GM12878 (cell line): ENCODE measurements around the gene RAMP1. TPM values are rescaled to one million over a fixed set of nuclear protein-coding genes. Genes with fewer than 3 reads are reported as not detected.

Experiments used
- ATAC-seq: fragments of 200-7000 bp; cut with Tn5 transposase; 3 replicates; pipeline ENCODE4 v1.9.1; 2020; ENCODE audit warnings: mild to moderate bottlenecking, moderate library complexity
- BruUV-seq: library from RNA; stranded (reverse); fragments of 400-500 nt; replicated peaks from 2 replicates; lab custom pipeline; 2021; lab: Mats Ljungman, UMichigan
- CTCF ChIA-PET: fragments of 300-600 bp; sonication (Branson Sonifier 250); formaldehyde crosslinking; extraction: SDS; loops from one replicate; lab custom pipeline; 2021; ENCODE audit warnings: inconsistent platforms; lab: Yijun Ruan, JAX
- POLR2A ChIA-PET: fragments of 350-600 bp; formaldehyde crosslinking; extraction: SDS; loops from one replicate; lab custom pipeline; 2021; ENCODE audit warnings: inconsistent platforms; lab: Charles Lee
- RAD21 ChIA-PET: fragments of 300-600 bp; sonication (Branson Sonifier 250); formaldehyde crosslinking; loops from one replicate; lab custom pipeline; 2023; ENCODE audit warnings: antibody characterized with exemption; ENCODE audit not compliant: unreplicated experiment; lab: Charles Lee
- SMC1A ChIA-PET: fragments of 300-600 bp; sonication (Branson Sonifier 250); formaldehyde crosslinking; loops from one replicate; lab custom pipeline; 2023; ENCODE audit not compliant: unreplicated experiment, uncharacterized antibody; lab: Charles Lee
- DNase-seq: peaks from one replicate; pipeline ENCODE4 v3.0.0-alpha.2; 2011; ENCODE audit warnings: low read depth, low spot score
- FAIRE-seq: peaks from 3 replicates; lab custom pipeline; 2011; peaks lifted over from hg19 to GRCh38; lab: Jason Lieb, UNC
- H2AFZ ChIP-seq: 2 replicates; pipeline ENCODE4 v1.6.0; 2011; ENCODE audit warnings: low read depth, low read length, control low read depth; ENCODE audit not compliant: control insufficient read depth
- H3K27ac ChIP-seq: 2 replicates; pipeline ENCODE4 v1.5.1; 2011; ENCODE audit warnings: control low read depth; ENCODE audit not compliant: control insufficient read depth, insufficient read depth
- H3K27me3 ChIP-seq, 2 experiments: replicated peaks in 1 of 2; 2 replicates each; pipeline versions ENCODE4 v1.6.0 to v1.6.1; 2011; ENCODE audit warnings: low read length in 1 of 2; ENCODE audit not compliant: control insufficient read depth in 2 of 2, insufficient read depth in 2 of 2
- H3K36me3 ChIP-seq, 2 experiments: 2 replicates each; pipeline ENCODE4 v1.5.1; 2011; ENCODE audit warnings: low read length in 1 of 2; ENCODE audit not compliant: control insufficient read depth in 2 of 2, insufficient read depth in 2 of 2
- H3K4me1 ChIP-seq: 2 replicates; pipeline ENCODE4 v1.6.1; 2011; ENCODE audit warnings: mild to moderate bottlenecking, low read length, moderate library complexity, mixed read lengths; ENCODE audit not compliant: control insufficient read depth, insufficient read depth
- H3K4me2 ChIP-seq: 2 replicates; pipeline ENCODE4 v1.6.0; 2011; ENCODE audit warnings: control low read depth; ENCODE audit not compliant: control insufficient read depth, insufficient read depth
- H3K4me3 ChIP-seq: fragments of 200-600 bp; sonication (generic); 2 replicates; pipeline ENCODE4 v1.5.1; 2016
- H3K79me2 ChIP-seq: 2 replicates; pipeline ENCODE4 v1.6.0; 2011; ENCODE audit warnings: low read length; ENCODE audit not compliant: control insufficient read depth, insufficient read depth
- H3K9ac ChIP-seq: 2 replicates; pipeline ENCODE4 v1.8.0; 2011; ENCODE audit warnings: low read length, control low read depth, mixed read lengths; ENCODE audit not compliant: control insufficient read depth, insufficient read depth
- H3K9me3 ChIP-seq: replicated peaks from 3 replicates; pipeline ENCODE4 v1.5.1; 2011; ENCODE audit warnings: mild to moderate bottlenecking, low read length; ENCODE audit not compliant: control insufficient read depth, insufficient read depth
- H4K20me1 ChIP-seq: 2 replicates; pipeline ENCODE4 v1.6.0; 2011; ENCODE audit not compliant: control insufficient read depth, insufficient read depth
- ATF7 ChIP-seq: fragments of 450-650 bp; IDR thresholded peaks from 2 replicates; pipeline ENCODE4 v1.6.1; 2016; ENCODE audit warnings: low read depth, mild to moderate bottlenecking
- EGR1 ChIP-seq, 2 experiments: IDR thresholded peaks; 1 replicate in 1 of 2; 2 replicates in 1 of 2; pipeline ENCODE4 v1.6.1; 2011 to 2012; ENCODE audit warnings: low read depth in 2 of 2, low read length in 2 of 2, borderline replicate concordance in 1 of 2, mild to moderate bottlenecking in 1 of 2, moderate library complexity in 1 of 2
- KAT2A ChIP-seq: conservative IDR thresholded peaks from 2 replicates; pipeline ENCODE4 v1.6.1; 2011; ENCODE audit warnings: low read depth, low read length; ENCODE audit not compliant: control insufficient read depth
- MEF2B ChIP-seq: fragments of 450-650 bp; IDR thresholded peaks from 2 replicates; pipeline ENCODE4 v1.6.1; 2018; ENCODE audit warnings: mild to moderate bottlenecking, moderate library complexity; ENCODE audit not compliant: partially characterized antibody, poor library complexity, severe bottlenecking
- NR2C1 ChIP-seq: fragments of 450-650 bp; IDR thresholded peaks from 2 replicates; pipeline ENCODE4 v1.6.1; 2017; ENCODE audit warnings: antibody characterized with exemption, mild to moderate bottlenecking, moderate library complexity
- TBL1XR1 ChIP-seq: IDR thresholded peaks from 2 replicates; pipeline ENCODE4 v1.6.1; 2012; ENCODE audit warnings: low read depth, low read length, improper control_type of control experiment
- TCF3 ChIP-seq: IDR thresholded peaks from 2 replicates; pipeline ENCODE4 v1.6.1; 2012; ENCODE audit warnings: low read depth, mild to moderate bottlenecking, low read length, borderline replicate concordance; ENCODE audit not compliant: insufficient read depth
- WGBS: methylation state at CpG from one replicate; pipeline ENCODE4 v1.1.6; 2016; ENCODE audit warnings: low lambda C conversion rate; ENCODE audit not compliant: insufficient replicate concordance, insufficient coverage; ENCODE audit errors: missing lambda C conversion rate; 5-methylcytosine and 5-hydroxymethylcytosine counted together
- in situ Hi-C: fragments of 300-500 bp; cut with MboI; formaldehyde crosslinking; loops from 9 replicates; pipeline ENCODE4 v1.14.3; 2018; ENCODE audit warnings: mixed read lengths
- intact Hi-C: fragments of 100-400 bp; cut with micrococcal nuclease; formaldehyde crosslinking; loops from one replicate; pipeline ENCODE4 v1.14.2; 2022; ENCODE audit not compliant: unreplicated experiment
- polyA plus RNA-seq, 11 experiments: library from polyadenylated mRNA; depleted of rRNA in 4 of 11; unstranded in 6 of 11; stranded (reverse) in 5 of 11; fragments of >200 nt; fragmentation: Nextera tagmentation in 4 of 11; fragmentation: Illumina TruSeq in 1 of 11; extraction: Ambion mirVana in 4 of 11; extraction: Trizol in 1 of 11; gene quantifications; 1 replicate in 1 of 11; 2 replicates in 10 of 11; pipeline versions ENCODE4 v1.2.1 to v1.2.3, GENCODE V29; 2011 to 2016; ENCODE audit warnings: inconsistent platforms in 2 of 11, missing spikeins in 2 of 11, low read depth in 1 of 11
- total RNA-seq, 4 experiments: library from RNA; depleted of rRNA in 3 of 4; stranded (reverse); fragments of >200 nt in 3 of 4; fragmentation: Illumina TruSeq in 1 of 4; extraction: Trizol in 1 of 4; gene quantifications; 2 replicates each; pipeline versions ENCODE4 v1.2.1 to v1.2.3, GENCODE V29; 2013 to 2021
- TF ChIP-seq, protein P1 (sequence below): fragments of 450-650 bp; IDR thresholded peaks from 2 replicates; pipeline ENCODE4 v1.6.1; 2014; ENCODE audit warnings: mild to moderate bottlenecking
- TF ChIP-seq, protein P2 (sequence below): fragments of 450-650 bp; IDR thresholded peaks from 2 replicates; pipeline ENCODE4 v1.6.1; 2016; ENCODE audit warnings: mild to moderate bottlenecking
- TF ChIP-seq, protein P3 (sequence below): IDR thresholded peaks from 2 replicates; pipeline ENCODE4 v1.6.1; 2011; ENCODE audit warnings: low read depth, low read length, improper control_type of control experiment, borderline replicate concordance

RAMP1 gene
- total and polyA plus RNA-seq, 10 of the 15 experiments (the other 5 are each of a cell fraction or from before 2014, with no cell fraction given) = 0.11 to 0.19 (median 0.12) TPM; not detected in 7

DNA sequence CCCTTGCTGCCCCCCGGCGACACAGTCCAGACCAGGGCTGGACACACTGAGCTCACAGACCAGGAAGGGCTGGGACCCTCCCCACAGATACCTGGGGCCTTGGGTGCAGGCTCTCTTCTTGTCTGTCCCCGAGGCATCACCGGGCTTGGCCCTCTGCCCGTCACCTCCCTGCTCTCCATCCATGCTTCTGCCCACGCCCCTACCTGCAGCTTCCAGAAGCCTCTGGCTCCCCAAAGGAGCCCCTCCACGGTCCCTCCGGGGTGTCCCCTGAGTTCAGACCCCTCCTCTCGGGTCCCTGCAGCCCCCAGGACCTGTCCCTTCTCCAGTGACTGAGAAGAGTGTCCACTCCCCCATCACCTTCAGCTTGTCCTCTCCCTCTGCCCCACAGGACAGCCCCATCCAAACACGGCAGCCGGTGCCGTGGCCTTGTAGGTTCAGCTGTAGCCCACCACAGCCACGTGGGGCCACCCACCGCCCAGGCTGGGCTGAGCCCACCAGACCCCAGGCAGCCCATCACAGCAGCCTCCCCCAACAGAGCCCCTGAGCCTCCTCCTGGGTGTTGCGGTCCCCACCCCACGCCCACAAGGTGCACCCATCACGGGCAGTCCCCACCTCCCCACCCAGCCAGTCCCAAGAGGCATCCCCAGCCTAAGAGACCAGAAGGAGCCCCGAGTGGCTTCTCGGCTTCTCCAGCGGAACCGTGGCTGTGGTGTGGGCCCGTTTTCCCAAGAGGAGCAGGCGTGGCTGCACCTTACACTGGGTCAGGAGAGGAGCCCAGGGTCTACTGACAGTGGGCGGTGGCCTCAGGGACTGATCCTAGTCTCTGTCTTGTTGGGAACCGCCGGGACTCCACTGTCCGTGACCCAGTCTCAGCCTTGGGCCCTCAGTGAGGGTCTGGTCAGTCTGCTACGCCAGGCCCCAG lies 53.1 kb downstream of the RAMP1 start:
- POLR2A ChIA-PET = interaction anchor here (0.6 kb wide), 1 partner anchor 140 kb away, joined by 5 read pairs; no protein-coding TSS in a partner anchor
- Histone ChIP-seq H3K9ac (no peak overlapping the region), H3K27me3 (no peaks in the 10 kb centered on the region; a peak in 1 of 4 replicates), H3K4me2 (no peak overlapping the region), H3K36me3 (no peaks in the 10 kb centered on the region), H3K4me1 (no peaks in the 10 kb centered on the region), H3K79me2 (no peaks in the 10 kb centered on the region), H2AFZ (no peak overlapping the region), H4K20me1 (no peaks in the 10 kb centered on the region), H3K27ac (no peak overlapping the region), H3K4me3 (no peak overlapping the region), H3K9me3 (no peaks in the 10 kb centered on the region; the same call in 2 of the 3 replicates)
- FAIRE-seq (no peak), DNase-seq (no peak), ATAC-seq (peak; percentile 31; the same call in 2 of the 3 replicates)
- RAD21 ChIA-PET = no interaction called here
- CTCF ChIA-PET = interaction anchor here (1.3 to 1.4 kb wide), 2 partner anchors 10 to 21 kb away, joined by 3 to 5 read pairs; no protein-coding TSS in a partner anchor
- SMC1A ChIA-PET = no interaction called here
- in situ Hi-C loops (no loop called here), intact Hi-C loops (no loop called here)
- no TSS peak for BruUV-seq
- TF ChIP-seq MEF2B (peak; percentile 14), NR2C1 (no peak)
- WGBS = 21% methylated on average over 28 of the region's 28 CpGs

DNA sequence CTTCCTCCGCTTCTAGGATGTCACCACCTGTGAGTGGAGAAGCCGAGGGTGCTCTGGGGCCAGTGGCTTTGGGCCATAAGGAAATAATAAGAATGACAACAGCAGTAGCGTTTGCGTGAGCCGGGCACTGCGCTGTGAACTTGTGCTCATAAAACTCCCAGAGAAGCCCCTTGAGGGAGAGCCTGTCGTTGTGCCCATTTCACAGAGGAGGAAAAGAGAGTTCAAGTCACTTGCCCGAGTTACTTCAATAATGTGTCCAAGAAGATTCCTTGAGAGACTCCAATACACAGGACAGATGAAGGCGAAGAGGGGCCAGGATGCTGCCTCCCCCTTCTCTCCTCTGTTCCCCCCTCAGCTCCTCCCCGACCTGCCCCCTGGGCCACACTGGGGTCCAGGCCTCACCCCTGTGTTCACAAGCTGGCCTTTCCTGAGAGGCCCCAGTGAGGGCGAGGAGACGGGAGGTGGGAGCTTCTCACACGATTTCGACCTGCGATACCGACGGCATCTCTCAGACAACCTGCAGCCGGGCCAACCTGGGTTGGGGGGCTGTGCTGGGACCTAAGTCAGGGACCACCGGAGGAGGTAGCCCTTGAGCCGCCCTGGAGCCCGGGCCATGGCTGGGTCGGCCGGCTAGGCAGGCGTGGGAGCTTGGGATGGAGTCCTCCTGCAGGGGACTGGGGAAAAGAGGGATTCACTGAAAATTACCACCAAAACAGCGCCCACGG lies 53.9 kb downstream of the RAMP1 start:
- RAD21 ChIA-PET = no interaction called here
- no peak overlapping the region for H3K4me2 ChIP-seq
- H3K79me2 ChIP-seq = no peaks in the 10 kb centered on the region
- WGBS = 72% methylated on average over 24 of the region's 26 CpGs
- no peaks in the 10 kb centered on the region for H4K20me1 ChIP-seq
- H3K36me3 ChIP-seq = no peaks in the 10 kb centered on the region
- no peaks in the 10 kb centered on the region; a peak in 1 of 4 replicates for H3K27me3 ChIP-seq
- FAIRE-seq (no peak), ATAC-seq (no peak), DNase-seq (no peak)
- intact Hi-C loops = no loop called here
- in situ Hi-C loops = no loop called here
- CTCF ChIA-PET = interaction anchor here (1.3 to 1.4 kb wide), 2 partner anchors 10 to 22 kb away, joined by 3 to 5 read pairs; no protein-coding TSS in a partner anchor
- no TSS peak for BruUV-seq
- H3K4me1 ChIP-seq = no peaks in the 10 kb centered on the region
- H3K9ac ChIP-seq = no peak overlapping the region
- POLR2A ChIA-PET = interaction anchor here (0.6 kb wide), 1 partner anchor 139 kb away, joined by 5 read pairs; no protein-coding TSS in a partner anchor
- no peak overlapping the region for H3K4me3 ChIP-seq
- no peaks in the 10 kb centered on the region; the same call in 2 of the 3 replicates for H3K9me3 ChIP-seq
- H2AFZ ChIP-seq = no peak overlapping the region
- no peak overlapping the region for H3K27ac ChIP-seq
- SMC1A ChIA-PET = no interaction called here
- TF ChIP-seq TBL1XR1 = no peak
- TF ChIP-seq ATF7 = no peak
- TF ChIP-seq EGR1 (IDR thresholded peaks at IDR 0.05; ENCODE audit: borderline replicate concordance in 1 of 2, low read depth in 2 of 2, low read length in 2 of 2) = no peak
- TF ChIP-seq KAT2A = no peak
- TF ChIP-seq, protein P1, sequence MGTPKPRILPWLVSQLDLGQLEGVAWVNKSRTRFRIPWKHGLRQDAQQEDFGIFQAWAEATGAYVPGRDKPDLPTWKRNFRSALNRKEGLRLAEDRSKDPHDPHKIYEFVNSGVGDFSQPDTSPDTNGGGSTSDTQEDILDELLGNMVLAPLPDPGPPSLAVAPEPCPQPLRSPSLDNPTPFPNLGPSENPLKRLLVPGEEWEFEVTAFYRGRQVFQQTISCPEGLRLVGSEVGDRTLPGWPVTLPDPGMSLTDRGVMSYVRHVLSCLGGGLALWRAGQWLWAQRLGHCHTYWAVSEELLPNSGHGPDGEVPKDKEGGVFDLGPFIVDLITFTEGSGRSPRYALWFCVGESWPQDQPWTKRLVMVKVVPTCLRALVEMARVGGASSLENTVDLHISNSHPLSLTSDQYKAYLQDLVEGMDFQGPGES = no peak
- no peak for TF ChIP-seq TCF3
- TF ChIP-seq, protein P2, sequence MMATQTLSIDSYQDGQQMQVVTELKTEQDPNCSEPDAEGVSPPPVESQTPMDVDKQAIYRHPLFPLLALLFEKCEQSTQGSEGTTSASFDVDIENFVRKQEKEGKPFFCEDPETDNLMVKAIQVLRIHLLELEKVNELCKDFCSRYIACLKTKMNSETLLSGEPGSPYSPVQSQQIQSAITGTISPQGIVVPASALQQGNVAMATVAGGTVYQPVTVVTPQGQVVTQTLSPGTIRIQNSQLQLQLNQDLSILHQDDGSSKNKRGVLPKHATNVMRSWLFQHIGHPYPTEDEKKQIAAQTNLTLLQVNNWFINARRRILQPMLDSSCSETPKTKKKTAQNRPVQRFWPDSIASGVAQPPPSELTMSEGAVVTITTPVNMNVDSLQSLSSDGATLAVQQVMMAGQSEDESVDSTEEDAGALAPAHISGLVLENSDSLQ = no peak
- TF ChIP-seq, protein P3, sequence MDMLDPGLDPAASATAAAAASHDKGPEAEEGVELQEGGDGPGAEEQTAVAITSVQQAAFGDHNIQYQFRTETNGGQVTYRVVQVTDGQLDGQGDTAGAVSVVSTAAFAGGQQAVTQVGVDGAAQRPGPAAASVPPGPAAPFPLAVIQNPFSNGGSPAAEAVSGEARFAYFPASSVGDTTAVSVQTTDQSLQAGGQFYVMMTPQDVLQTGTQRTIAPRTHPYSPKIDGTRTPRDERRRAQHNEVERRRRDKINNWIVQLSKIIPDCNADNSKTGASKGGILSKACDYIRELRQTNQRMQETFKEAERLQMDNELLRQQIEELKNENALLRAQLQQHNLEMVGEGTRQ = no peak
